Measurements from ENCODE around the gene STX4.

Gene STX4

GRCh38 chr16:30986129-30986991 lies 47.0 kb upstream of the STX4 start:
- TF ChIP-seq CTCF (IDR thresholded peaks at IDR 0.05; ENCODE audit: low read depth, low read length) = no peak
- H3K4me3 ChIP-seq (ENCODE audit: low read depth, low read length) = no peak overlapping the region

GRCh38 chr16:30987581-30988190 lies 45.7 kb upstream of the STX4 start:
- Histone ChIP-seq H3K9me3 (no peaks in the 10 kb centered on the region), H3K4me3 (ENCODE audit: low read depth, low read length) (no peak overlapping the region), H3K4me1 (no peaks in the 10 kb centered on the region), H3K27me3 (no peaks in the 10 kb centered on the region), H3K36me3 (peaks cover 11% of the 10 kb centered on the region)
- no peak for TF ChIP-seq CTCF (IDR thresholded peaks at IDR 0.05; ENCODE audit: low read depth, low read length)
- DNase-seq = no peak

More at GRCh38 chr16:30986129-30986991, 47.0 kb upstream of the STX4 start:
- H3K36me3 ChIP-seq = peaks cover 15% of the 10 kb centered on the region
- H3K4me1 ChIP-seq = no peaks in the 10 kb centered on the region
- no peak for DNase-seq
- no peaks in the 10 kb centered on the region for H3K27me3 ChIP-seq
- H3K9me3 ChIP-seq = no peaks in the 10 kb centered on the region

GRCh38 chr16:30989469-30990047 lies 43.8 kb upstream of the STX4 start:
- no peak overlapping the region for H3K4me3 ChIP-seq (ENCODE audit: low read depth, low read length)
- no peaks in the 10 kb centered on the region; the same call in 1 of the 2 replicates for H3K36me3 ChIP-seq
- TF ChIP-seq CTCF (IDR thresholded peaks at IDR 0.05; ENCODE audit: low read depth, low read length) = no peak
- no peak for DNase-seq
- H3K9me3 ChIP-seq = no peaks in the 10 kb centered on the region
- H3K4me1 ChIP-seq = peaks cover 7% of the 10 kb centered on the region; the same call in 1 of the 2 replicates
- H3K27me3 ChIP-seq = no peaks in the 10 kb centered on the region

GRCh38 chr16:30990105-30990504 lies 43.3 kb upstream of the STX4 start:
- no peaks in the 10 kb centered on the region for H3K36me3 ChIP-seq
- H3K4me3 ChIP-seq (ENCODE audit: low read depth, low read length) = no peak overlapping the region
- H3K27me3 ChIP-seq = no peaks in the 10 kb centered on the region
- H3K4me1 ChIP-seq = peaks cover 7% of the 10 kb centered on the region; the same call in 1 of the 2 replicates
- TF ChIP-seq CTCF (IDR thresholded peaks at IDR 0.05; ENCODE audit: low read depth, low read length) = no peak
- DNase-seq = no peak
- no peaks in the 10 kb centered on the region for H3K9me3 ChIP-seq

- TF ChIP-seq CTCF (IDR thresholded peaks at IDR 0.05; ENCODE audit: low read depth, low read length) = no peak
- H3K36me3 ChIP-seq = no peaks in the 10 kb centered on the region
- no peaks in the 10 kb centered on the region for H3K9me3 ChIP-seq
- no peaks in the 10 kb centered on the region for H3K27me3 ChIP-seq
- peaks cover 7% of the 10 kb centered on the region; the same call in 1 of the 2 replicates for H3K4me1 ChIP-seq
- no peak overlapping the region for H3K4me3 ChIP-seq (ENCODE audit: low read depth, low read length)
- no peak for DNase-seq
These were observed 42.3 kb upstream of the STX4 start for GRCh38 chr16:30991052-30991451.
